HG03520 (cell line): ENCODE data around the gene ALK.

ENCODE experiments used
- ATAC-seq: cut with Tn5 transposase; IDR thresholded peaks from one replicate; pipeline ENCODE4 v1.9.1; 2021; ENCODE audit warnings: mild to moderate bottlenecking, moderate library complexity; ENCODE audit not compliant: unreplicated experiment

ALK gene

DNA sequence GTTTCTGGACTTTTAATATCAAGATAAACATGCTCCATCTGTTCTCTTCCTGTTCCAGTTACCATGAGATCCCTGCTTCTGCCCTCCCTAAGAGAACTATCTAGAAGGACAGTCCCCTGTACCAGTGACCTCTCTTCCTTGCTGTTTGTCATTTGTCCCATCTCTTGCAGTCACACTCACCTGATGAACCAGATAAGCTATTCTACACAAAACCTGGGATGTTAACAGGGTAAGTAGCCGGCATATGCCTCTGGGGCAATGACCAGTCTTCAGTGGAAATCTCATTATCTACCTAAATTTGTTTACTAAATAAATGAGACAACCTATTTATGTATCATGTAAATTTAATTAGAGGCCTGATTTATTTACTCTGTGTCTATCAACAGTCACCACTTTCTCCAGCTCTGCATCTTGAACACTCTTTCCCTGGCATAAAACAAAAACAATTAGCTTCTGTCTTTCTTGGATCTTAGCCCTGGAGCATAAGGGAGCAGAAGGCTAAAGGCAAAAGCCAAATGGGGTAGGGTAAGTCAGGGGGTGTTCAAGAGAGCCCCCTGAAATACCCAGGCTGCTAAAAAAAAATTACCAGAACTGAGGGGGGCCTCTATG, 337.7 kb downstream of the ALK start:
- no peak for ATAC-seq

DNA sequence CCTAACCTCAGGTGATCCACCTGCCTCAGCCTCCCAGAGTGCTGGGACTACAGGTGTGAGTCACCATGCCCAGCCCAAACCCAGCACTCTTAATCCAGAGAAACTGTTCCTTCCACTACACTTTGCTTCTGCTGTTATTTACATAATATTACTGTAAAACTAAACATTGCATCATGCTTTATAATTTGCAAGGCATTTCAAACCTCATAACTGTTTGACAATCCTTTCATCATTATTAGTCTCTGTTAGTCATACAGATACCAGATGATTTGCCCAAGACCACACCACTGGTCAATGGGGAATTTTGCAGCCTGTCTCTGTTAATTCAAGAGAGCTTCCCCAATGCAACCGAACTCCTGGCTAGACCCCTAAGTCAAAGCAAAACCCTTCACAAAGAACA, 338.3 kb downstream of the ALK start:
- ATAC-seq, result no peak

DNA sequence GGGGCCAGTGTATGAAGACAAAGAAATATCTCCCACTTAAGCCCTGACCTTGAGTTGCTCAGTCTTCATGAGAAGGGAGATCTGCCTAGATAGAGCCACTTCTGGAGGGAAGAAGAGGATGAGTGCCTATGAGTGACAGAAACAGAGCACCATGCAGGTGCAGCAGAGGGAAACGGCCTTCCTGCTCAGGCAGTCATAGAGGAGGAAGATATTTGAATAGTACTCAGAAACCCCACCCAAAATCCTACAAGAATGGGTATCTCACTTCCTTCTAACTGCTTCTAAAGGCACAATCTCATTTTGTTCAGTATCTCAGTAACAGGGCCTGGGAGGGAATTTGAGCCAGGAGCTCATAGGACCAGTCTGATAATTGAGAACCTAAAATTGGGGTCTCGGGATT, 339.3 kb downstream of the ALK start:
- ATAC-seq, result no peak

DNA sequence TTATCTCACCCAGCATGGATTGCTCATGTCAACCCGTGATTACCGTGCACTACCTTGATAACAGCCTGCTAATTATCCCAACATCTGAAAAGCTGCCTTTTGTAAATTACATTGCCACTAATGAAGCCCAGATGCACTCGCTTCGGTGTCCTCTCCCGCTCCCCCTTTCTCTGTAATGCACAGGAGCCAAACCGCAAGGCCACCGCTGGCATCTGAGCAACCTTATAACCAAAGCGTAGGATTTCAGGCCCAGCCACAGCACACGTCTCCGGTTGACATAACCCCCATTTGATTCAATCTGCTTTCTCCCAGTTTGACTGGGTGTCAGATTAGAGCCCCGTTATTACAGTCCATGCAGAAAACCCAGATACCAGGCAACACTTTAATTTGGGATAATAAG, 341.2 kb downstream of the ALK start:
- ATAC-seq, result no peak

DNA sequence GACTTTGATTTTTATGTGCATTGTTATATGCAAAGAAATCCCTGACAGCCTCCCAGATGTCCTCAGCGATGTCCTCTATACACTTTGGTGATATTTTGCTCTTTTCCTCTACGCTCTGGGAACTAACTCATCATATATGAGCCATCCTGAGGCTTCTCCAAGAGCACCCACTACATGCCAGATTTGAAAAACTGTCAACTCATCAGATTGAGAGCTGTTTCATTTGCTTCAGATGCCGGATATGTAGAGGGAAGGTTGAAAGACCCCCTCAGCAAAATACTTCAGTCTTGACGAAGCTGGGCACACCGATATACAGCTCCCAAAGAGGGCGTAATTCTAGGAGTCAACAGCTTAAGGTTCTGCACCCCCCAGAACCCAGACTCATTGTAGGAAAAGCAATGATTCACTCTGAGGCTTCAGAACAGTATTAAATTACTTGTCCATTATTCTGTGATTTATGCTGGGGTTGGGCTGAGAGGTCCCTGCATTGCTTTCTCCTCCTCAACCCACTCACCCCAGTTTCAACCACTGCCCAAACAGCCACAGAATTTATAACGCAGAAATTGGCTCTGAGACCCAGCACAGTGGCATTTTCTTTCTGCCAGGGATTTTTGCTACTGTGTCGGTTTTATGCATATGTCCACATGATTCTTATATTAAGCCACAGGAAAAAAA, 341.8 kb downstream of the ALK start:
- ATAC-seq, result no peak

DNA sequence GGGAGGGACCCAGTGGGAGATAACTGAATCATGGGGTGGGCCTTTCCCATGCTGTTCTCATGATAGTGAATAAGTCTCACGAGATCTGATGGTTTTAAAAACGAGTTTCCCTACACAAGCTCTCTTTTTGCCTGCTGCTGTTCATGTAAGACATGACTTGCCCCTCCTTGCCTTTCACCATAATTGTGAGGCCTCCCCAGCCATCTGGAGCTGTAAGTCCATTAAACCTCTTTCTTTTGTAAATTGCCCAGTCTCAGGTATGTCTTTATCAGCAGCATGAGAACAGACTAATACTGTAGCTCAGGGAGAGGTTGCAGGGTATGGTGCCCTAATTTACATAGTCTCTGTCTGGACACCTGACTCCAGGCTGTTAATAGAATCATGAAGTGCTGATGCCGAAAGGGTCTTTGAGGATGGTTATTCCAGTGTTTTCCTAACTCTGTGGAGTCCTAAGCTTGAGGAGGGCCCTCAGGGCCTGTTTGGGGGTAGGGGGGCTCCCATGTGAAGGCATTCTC, 343.2 kb downstream of the ALK start:
- ATAC-seq, result no peak

DNA sequence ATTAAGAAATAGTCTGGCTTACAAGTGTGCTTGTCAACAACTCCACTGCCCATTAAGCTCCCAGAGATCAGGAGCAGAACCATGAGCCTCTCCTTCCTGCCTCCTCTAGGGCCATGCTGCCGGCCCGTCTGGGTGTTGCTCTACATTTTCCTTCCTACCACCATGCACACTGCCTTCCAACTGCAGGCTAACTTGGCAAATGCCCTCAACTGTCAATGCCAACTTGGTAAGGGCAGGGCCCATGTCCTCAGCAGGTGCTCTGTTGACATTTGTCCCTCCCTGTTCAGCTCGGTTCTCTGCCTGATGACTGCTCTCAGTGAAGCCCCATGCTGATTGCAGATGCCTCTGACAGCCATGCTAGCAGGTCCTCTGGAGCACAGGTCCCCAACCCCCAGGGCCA, 345.2 kb downstream of the ALK start:
- ATAC-seq, result no peak

DNA sequence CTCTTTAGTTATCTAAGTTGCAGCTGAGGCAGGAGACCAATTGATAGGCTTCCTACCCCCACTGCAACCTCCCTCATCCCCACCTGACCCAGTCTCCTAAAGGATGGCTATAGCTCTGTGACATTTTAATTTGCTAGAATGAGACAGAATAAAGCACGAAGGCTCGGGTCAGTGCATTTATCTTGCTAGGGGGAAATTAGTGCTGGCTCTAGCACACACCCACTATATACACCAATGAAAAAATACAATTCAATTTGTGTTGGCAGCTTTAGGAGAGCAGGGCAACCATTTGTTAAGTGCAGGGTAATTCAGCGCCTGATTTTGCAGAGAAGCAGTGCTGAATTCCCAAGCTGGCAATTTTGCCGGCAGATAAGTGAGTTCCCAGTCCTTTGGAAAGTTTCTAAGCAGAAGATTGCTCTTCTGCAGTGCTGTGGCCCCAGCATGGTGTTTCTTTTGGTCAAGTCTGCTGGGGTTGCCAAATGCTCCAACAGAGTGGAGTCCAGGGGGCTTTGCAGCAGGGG, 346.0 kb downstream of the ALK start:
- no peak for ATAC-seq

DNA sequence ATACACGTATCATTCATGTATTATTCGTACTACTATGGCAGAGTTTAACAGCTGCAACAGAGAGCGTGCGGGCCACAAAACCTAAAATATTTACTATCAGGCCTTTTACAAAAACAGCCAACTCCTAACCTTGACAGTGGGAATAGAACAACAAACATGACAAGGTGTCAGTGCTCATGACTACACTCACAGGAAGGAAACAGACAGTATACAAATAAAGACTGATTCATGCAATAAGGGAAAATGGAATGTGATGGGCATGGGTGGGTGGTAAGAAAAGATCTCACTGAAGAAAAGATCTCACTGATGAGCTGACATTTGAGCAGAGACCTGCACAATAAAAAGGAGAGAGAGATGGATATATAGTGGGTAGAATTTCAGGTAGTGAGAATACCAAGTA, 347.8 kb downstream of the ALK start:
- no peak for ATAC-seq

DNA sequence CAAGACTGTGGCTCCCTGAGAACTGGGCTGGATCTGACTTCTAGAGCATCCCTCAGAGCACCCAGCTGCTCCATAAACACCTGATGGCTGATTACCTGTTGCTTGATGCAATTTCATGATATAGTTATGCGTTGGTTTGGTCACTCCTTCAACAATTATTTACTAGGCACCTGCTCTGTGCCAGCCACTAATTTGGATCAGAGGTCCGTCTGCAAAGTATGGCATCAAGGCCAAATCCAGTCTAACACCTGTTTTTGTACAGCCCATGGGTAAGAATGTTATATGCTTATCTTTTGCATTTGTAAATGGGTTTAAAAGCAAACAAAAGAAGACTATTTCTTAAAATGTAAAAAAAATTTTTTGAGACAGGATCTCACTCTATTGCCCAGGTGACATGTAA, 348.2 kb downstream of the ALK start:
- ATAC-seq, result no peak

DNA sequence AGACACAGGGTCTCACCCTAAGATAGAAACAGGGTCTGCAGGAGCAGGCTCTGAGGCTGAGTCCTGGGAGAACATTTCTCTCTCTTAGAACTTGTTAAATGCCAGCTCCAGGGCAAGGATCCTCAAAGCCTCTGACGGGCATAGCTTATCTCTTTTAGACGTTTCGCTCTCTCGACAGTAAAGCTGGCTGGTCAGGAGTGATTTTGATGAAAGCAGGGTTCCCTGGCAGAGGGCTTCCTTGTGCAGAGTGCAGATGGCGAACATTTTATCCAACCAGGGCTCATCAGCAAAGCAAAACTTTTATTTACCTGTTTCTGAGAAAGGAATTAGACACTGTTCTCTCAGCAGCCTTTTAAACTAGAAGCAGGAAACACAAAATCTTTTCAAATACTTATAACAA, 350.8 kb downstream of the ALK start:
- no peak for ATAC-seq

DNA sequence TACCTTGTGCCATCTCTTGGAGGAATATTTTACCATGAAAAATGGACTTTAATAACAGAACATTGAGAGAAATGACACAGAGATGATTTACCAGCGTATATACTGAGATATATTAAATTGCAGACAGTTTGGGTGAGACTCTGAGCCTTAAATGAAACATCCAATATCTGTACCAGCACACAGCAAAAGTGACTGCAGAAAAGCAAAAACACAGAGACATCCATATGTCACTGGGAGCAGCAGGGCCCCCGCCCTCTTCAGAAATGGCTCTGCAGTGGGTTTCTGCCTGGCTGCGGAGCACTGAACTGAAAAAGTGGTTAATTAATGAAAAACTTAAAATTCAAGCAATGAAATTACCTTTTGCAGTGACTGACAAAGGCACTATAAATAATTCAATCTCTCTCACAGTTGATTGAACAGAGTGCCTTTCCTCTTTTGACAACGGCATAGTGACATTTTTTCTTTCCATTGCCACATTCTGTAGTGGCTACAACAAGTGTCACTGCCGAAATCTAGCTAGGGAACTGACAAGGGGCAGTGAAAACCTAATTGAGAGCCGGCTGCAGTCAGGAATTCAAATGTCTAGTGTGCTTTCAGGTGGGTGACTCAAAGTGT, 353.4 kb downstream of the ALK start:
- no peak for ATAC-seq

DNA sequence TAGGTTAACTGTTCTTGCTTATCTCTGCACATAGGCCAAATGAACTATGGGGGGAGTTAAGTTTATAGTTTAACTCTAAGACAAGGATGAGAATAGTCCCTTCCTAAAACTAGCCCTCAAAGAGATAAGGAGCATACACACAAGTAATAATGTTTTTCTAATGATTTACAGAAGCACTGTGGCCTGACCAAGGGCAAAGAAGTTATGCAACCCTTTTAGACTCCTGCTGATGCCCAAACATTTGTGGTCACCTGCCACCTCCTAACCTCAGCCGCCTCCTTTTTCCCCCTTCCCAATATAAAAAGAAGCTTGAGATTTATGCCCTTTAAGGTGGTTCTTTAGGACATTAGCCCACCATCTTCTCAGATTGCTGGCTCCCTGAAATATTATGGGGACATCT, 357.7 kb downstream of the ALK start:
- ATAC-seq, result no peak

DNA sequence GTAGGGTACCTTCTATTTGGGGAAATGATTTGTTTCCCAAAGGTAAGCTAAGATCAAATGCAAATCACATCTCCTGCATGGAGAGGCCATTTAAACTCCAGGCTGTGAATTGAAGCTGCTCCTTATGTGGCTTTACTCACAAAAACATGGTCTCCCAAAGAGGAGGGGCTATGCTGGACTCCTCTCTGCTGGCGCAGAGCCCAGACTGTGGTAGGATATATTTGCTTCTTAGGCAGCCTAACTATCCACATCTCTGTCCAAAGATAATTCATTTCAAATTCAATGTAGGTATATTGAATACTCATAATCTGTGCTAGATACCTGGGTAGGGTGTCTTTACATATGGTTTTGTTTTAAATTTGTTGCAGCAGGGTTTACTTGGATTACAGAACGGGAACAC, 358.5 kb downstream of the ALK start:
- ATAC-seq, result no peak

DNA sequence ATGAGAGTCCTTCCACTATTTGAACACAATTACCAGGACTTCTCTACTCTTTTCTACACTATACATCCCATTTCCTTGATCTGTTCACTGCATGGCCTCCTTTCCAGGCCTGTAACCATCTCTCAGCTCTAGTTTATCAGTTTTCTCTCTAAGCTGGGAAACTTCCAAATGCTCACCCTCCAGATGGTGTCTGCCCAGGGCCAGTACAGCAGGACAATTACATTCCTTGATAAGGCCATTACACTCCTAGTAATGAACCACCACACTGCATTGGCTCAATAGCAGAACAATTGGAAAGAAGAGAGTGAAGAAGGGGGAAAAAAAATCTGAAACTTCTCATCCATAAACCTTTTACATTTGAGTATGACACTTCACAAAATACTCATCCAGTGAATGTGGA, 359.1 kb downstream of the ALK start:
- no peak for ATAC-seq

DNA sequence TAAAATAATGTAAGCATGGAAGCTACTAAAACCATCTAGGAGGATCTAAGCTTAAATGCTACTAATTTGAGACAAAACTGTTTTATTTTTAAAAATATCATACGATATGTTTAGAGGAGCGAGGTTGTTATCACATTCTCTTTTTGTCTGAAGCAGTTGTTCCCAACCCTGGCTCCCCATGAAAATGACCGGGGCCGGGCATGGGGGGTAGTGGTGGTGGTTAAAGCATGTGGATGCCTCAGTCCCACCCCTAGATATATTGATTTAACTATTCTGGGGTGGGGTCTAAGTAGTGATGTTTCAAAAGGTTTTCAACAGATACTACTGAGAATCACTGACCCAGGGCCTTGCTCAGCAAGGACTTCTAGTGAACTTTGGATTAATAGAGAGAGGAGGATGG, 359.8 kb downstream of the ALK start:
- no peak for ATAC-seq

DNA sequence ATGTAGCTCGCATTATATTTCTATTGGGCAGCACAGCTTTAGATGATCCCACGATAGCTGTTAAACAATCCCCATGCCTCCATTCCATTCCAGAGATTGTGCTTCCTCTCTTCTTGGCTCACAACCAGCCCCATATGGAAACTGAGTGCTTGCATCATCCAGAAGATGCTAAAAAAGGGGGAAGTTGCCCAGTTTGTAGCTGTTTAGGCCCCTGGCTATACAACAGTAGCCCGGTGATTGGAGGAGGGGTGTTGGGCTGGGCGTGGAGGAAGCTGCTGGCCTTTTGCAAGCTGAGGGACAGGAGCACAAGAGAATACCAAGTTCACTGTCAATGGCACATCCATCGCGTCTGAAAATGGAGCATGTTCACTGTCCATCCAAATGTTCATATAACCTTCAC, 360.2 kb downstream of the ALK start:
- no peak for ATAC-seq

DNA sequence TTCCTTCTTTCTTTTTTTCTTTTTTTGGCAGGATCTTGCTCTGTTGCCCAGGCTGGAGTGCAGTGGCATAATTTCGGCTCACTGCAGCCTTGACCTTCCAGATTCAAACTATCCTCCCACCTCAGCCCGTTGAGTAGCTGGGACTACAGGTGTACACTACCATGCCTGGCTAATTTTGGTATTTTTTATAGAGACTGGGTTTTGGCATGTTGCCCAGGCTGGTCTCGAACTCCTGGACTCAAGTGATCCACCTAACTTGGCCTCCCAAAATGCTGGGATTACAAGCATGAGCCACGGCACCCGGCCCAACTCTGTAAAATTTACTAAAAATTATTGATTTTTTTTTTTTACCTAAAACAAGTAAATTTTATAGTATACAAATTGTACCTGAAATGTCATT, 360.8 kb downstream of the ALK start:
- ATAC-seq, result no peak

DNA sequence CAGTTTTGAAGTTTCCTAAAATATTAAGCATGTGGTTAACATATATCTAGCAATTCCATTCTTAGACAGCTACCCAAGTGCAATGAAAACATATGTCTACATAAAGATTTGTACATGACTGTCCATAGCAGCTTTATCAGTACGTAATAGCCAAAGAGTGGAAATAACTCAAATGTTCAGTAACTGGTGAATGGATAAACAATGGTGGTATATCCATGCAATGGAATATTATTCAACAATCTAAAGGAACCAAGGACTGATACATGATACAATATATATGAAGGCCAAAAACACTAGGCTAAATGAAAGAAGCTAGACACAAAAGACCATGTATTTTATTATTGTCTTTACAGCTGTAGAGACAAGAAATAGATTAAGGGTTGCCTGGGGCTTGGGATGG, 361.4 kb downstream of the ALK start:
- no peak for ATAC-seq

DNA sequence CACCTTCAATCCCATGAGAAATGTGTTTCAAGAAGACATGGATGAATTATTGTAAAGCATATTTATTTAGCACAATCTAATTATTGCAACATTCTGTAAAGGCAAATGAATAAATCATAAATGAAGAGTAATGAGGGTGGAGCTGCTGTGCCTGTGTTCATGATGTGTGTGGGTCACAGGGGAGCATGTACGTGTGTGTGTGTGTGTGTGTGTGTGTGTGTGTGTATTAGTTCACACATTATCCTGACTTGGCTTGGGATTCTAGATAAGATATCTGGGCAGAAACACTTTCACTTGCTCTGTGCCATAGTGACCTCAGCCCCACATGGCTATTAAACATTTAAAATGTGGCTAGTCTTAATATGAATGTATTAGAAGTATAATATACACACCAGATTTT, 361.8 kb downstream of the ALK start:
- ATAC-seq, result no peak

DNA sequence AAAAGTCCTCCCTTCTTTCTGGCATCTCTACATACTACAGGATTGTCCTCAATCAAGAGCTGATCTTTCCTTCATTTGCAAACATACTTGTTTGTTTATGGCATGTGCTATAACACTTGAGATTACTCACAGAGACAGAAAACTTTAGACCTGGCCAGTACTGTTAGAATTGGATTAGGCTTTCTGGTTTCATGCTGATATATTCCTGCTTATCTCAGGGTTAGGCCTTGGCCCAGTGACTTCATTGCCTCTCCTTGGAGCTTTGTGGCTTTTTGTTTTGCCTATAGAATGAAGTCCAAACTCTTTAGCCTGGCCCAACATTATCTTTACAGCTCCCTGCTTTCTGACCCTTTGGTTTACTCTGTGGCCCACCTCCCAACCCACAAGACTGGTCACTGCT, 363.3 kb downstream of the ALK start:
- ATAC-seq, result no peak

DNA sequence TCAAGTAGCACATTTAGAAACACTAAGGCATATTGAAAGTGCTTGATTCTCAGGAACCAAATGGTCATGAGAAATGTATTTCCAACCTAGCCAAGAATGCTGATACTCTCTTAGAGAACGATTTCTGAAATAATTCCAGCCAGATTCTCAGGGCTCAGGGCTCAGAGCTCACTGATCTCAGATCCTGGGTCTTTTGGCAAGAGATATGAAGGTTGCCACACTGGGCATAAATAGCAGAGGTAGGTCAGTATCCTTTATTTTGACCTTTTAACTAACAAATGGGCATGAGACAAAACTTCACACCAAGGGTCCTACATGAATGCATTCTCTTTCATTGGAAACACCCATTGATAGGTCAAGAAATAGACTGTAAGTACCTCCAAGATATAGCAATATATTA, 364.1 kb downstream of the ALK start:
- ATAC-seq, result no peak

DNA sequence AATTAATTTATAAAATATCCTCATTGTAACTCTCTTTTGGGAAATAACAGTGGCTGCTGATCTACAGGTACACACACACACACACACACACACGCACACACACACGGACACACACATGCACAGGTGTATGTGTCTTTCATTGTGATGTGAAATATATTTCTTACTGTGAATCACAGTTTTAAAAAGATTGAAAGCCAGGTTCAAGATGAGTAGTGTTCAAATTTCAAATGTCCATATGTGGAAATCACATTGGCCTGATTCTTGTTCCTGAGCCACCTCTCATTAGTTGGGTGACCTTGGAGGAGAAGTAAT, 372.4 kb downstream of the ALK start:
- no peak for ATAC-seq
